Measurements from ENCODE around the gene DPP7.
A peak's percentile ranks its signal among the peaks of the same experiment; 100 is the strongest.
"Not testable (repeated sequence)": the region's sequence is repeated elsewhere in the genome, so short reads cannot be mapped to it uniquely, and the experiment has no call there.

The DPP7 gene

GRCh38 chr9:137147793-137148160 lies 33.2 kb upstream of the DPP7 start:
- no peak for DNase-seq

GRCh38 chr9:137147091-137147792 lies 32.7 kb upstream of the DPP7 start:
- no peak for DNase-seq

GRCh38 chr9:137146527-137146918 lies 32.0 kb upstream of the DPP7 start:
- no peak for DNase-seq

GRCh38 chr9:137145731-137146526 lies 31.4 kb upstream of the DPP7 start:
- no peak for DNase-seq

GRCh38 chr9:137143459-137143858 lies 28.9 kb upstream of the DPP7 start:
- DNase-seq: no peak

GRCh38 chr9:137141976-137142936 lies 27.7 kb upstream of the DPP7 start:
- DNase-seq: no peak

- DNase-seq: no peak
These were observed 26.7 kb upstream of the DPP7 start for GRCh38 chr9:137141050-137141810.

- no peak for DNase-seq
These were observed 25.8 kb upstream of the DPP7 start for GRCh38 chr9:137140151-137141012.

GRCh38 chr9:137139468-137140150 lies 25.1 kb upstream of the DPP7 start:
- DNase-seq: no peak

GRCh38 chr9:137138722-137139467 lies 24.4 kb upstream of the DPP7 start, which contains the start of gene GRIN1:
TSS of gene GRIN1 (plus strand) at chr9:137139154. CDS start at chr9:137139487, 333 bp downstream.
- DNase-seq: no peak

GRCh38 chr9:137138058-137138721 lies 23.7 kb upstream of the DPP7 start:
- no peak for DNase-seq

GRCh38 chr9:137136881-137137607 lies 22.5 kb upstream of the DPP7 start:
- DNase-seq: no peak

GRCh38 chr9:137136261-137136880 lies 21.8 kb upstream of the DPP7 start:
- no peak for DNase-seq

GRCh38 chr9:137135154-137135553 lies 20.6 kb upstream of the DPP7 start:
- DNase-seq: not testable (repeated sequence)

- DNase-seq: no peak
These were observed 19.7 kb upstream of the DPP7 start for GRCh38 chr9:137134191-137134590.

GRCh38 chr9:137130176-137130755 lies 15.7 kb upstream of the DPP7 start:
- no peak for DNase-seq

GRCh38 chr9:137129456-137130175 lies 15.1 kb upstream of the DPP7 start:
- peak; percentile 92 for DNase-seq
